ENCODE data around the gene STUB1.
"Not testable (repeated sequence)": the region's sequence is repeated elsewhere in the genome, so short reads cannot be mapped to it uniquely, and the experiment has no call there.

Gene STUB1

GRCh38 chr16:712740-713250, 32.6 kb downstream of the STUB1 start:
- TF ChIP-seq CTCF (conservative IDR thresholded peaks at IDR 0.05; ENCODE audit: low read length): peak; percentile 42
- not testable (repeated sequence) for H3K4me3 ChIP-seq (ENCODE audit: low read length)
- peak; percentile 93 for DNase-seq (ENCODE audit: low read depth)

GRCh38 chr16:714079-714478, 33.9 kb downstream of the STUB1 start:
- DNase-seq (ENCODE audit: low read depth): no peak
- no peak for TF ChIP-seq CTCF (conservative IDR thresholded peaks at IDR 0.05; ENCODE audit: low read length)

GRCh38 chr16:714558-715476, 34.6 kb downstream of the STUB1 start, which contains the start of gene METRN:
Gene METRN (plus strand): TSS chr16:715118. CDS start chr16:715290, 172 bp downstream.
- TF ChIP-seq CTCF (conservative IDR thresholded peaks at IDR 0.05; ENCODE audit: low read length): no peak
- peak; percentile 82 for DNase-seq (ENCODE audit: low read depth)
- peak within 1 kb of the TSS; percentile 58 for H3K4me3 ChIP-seq (ENCODE audit: low read length)

More at GRCh38 chr16:714079-714478, 33.9 kb downstream of the STUB1 start:
- H3K4me3 ChIP-seq (ENCODE audit: low read length): no peak overlapping the region

- no peak for TF ChIP-seq CTCF (conservative IDR thresholded peaks at IDR 0.05; ENCODE audit: low read length)
- DNase-seq (ENCODE audit: low read depth): no peak
- peak overlapping the region; percentile 58 for H3K4me3 ChIP-seq (ENCODE audit: low read length)
Observed at GRCh38 chr16:715477-716199, 35.4 kb downstream of the STUB1 start.

GRCh38 chr16:716200-716568, 36.0 kb downstream of the STUB1 start:
- peak overlapping the region; percentile 58 for H3K4me3 ChIP-seq (ENCODE audit: low read length)
- TF ChIP-seq CTCF (conservative IDR thresholded peaks at IDR 0.05; ENCODE audit: low read length): no peak
- DNase-seq (ENCODE audit: low read depth): peak; percentile 38

GRCh38 chr16:716768-717325, 36.6 kb downstream of the STUB1 start:
- DNase-seq (ENCODE audit: low read depth): no peak
- no peak for TF ChIP-seq CTCF (conservative IDR thresholded peaks at IDR 0.05; ENCODE audit: low read length)
- H3K4me3 ChIP-seq (ENCODE audit: low read length): no peak overlapping the region

All from AG10803 (cell line).